Measurements from ENCODE around the gene KCNE3. TPM values are rescaled to one million over a fixed set of nuclear protein-coding genes. Genes with fewer than 3 reads are reported as not detected.

Gene KCNE3
- total RNA-seq, 1 experiment from 2014 or later, result not detected

DNA sequence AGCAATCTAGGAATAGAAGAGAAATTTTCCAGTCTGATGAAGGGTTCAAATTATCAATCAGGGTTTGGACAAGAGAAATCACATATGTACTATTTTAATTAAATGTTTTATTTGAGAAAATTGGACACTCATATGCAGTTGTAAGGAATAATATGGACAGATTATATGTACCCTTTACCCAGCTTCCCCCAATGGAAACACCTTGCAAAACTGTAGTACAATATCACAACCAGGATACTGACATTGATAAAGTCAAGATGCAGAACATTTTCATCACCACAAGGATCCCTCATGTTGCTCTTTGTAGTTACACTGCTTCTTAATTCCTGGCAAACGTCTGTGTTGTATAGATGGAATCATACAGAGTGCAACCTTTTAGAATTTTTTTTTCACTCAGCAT is 27.6 kb upstream of the KCNE3 start (continued):
- TF ChIP-seq, protein P1, sequence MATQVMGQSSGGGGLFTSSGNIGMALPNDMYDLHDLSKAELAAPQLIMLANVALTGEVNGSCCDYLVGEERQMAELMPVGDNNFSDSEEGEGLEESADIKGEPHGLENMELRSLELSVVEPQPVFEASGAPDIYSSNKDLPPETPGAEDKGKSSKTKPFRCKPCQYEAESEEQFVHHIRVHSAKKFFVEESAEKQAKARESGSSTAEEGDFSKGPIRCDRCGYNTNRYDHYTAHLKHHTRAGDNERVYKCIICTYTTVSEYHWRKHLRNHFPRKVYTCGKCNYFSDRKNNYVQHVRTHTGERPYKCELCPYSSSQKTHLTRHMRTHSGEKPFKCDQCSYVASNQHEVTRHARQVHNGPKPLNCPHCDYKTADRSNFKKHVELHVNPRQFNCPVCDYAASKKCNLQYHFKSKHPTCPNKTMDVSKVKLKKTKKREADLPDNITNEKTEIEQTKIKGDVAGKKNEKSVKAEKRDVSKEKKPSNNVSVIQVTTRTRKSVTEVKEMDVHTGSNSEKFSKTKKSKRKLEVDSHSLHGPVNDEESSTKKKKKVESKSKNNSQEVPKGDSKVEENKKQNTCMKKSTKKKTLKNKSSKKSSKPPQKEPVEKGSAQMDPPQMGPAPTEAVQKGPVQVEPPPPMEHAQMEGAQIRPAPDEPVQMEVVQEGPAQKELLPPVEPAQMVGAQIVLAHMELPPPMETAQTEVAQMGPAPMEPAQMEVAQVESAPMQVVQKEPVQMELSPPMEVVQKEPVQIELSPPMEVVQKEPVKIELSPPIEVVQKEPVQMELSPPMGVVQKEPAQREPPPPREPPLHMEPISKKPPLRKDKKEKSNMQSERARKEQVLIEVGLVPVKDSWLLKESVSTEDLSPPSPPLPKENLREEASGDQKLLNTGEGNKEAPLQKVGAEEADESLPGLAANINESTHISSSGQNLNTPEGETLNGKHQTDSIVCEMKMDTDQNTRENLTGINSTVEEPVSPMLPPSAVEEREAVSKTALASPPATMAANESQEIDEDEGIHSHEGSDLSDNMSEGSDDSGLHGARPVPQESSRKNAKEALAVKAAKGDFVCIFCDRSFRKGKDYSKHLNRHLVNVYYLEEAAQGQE (IDR thresholded peaks at IDR 0.05; ENCODE audit: low read depth), result no peak

GRCh38 chr11:74493791-74494630 is 26.7 kb upstream of the KCNE3 start:
- Histone ChIP-seq H3K27ac (ENCODE audit: low read depth, low read length) (peak overlapping the region; percentile 99), H4K20me1 (ENCODE audit: insufficient read depth) (no peaks in the 10 kb centered on the region), H3K27me3 (ENCODE audit: insufficient read depth, low read length) (no peaks in the 10 kb centered on the region), H3K4me1 (ENCODE audit: control insufficient read depth in 1 of 2, insufficient read depth in 2 of 2, low read length in 2 of 2) (peaks cover 11 to 19% of the 10 kb centered on the region in 2 experiments), H3K79me2 (ENCODE audit: insufficient read depth, low read length) (no peaks in the 10 kb centered on the region), H3K4me2 (ENCODE audit: low read length) (peak overlapping the region; percentile 88), H3K4me3 (replicated peaks in 1 of 2; ENCODE audit: low read depth in 1 of 2, low read length in 2 of 2) (peak overlapping the region; percentile 44 to 74), H3K9me2 (ENCODE audit: insufficient read depth) (no peaks in the 10 kb centered on the region), H3K9me3 (ENCODE audit: control insufficient read depth in 1 of 2, insufficient read depth in 1 of 2, low read depth in 1 of 2, low read length in 2 of 2) (no peaks in the 10 kb centered on the region), H3K36me3 (ENCODE audit: control insufficient read depth in 1 of 2, insufficient read depth in 2 of 2, low read length in 2 of 2) (no peaks in the 10 kb centered on the region), H3K9ac (ENCODE audit: low read length) (peak overlapping the region; percentile 88), H2AFZ (ENCODE audit: low read depth, low read length, poor library complexity, severe bottlenecking) (peak overlapping the region; percentile 50)
- BruUV-seq (replicated peaks), result TSS peak; percentile 63
- POLR2A ChIA-PET, result interaction anchor here (1.0 to 1.6 kb wide), 8 partner anchors 8 to 86 kb away, joined by 3 to 6 read pairs (median 3); no protein-coding TSS in a partner anchor
- DNase-seq (ENCODE audit: low read depth, low spot score) (peak; percentile 22), ATAC-seq (no peak)
- intact Hi-C loops (cut with micrococcal nuclease), result no loop called here
- RAD21 ChIA-PET (ENCODE audit: low non-redundant PET in 1 of 2, low total read pairs in 2 of 2, uncharacterized antibody in 2 of 2, unreplicated experiment in 2 of 2), result interaction anchor here in 1 of 2 experiments (0.7 kb wide), 1 partner anchor 40 kb away, joined by 3 read pairs; no protein-coding TSS in a partner anchor
- CTCF ChIA-PET, result interaction anchor here (1.3 to 1.8 kb wide), 3 partner anchors 41 to 76 kb away, joined by 4 to 9 read pairs (median 6); no protein-coding TSS in a partner anchor
- TF ChIP-seq ZNF274 (IDR thresholded peaks at IDR 0.05; ENCODE audit: low read depth, low read length) (no peak), MAX (IDR thresholded peaks at IDR 0.05) (no peak; the same call in 1 of the 2 replicates), EZH2phosphoT487 (IDR thresholded peaks at IDR 0.05; ENCODE audit: borderline replicate concordance) (no peak), CBX3 (IDR thresholded peaks at IDR 0.05; ENCODE audit: low read depth) (no peak), EZH2 (IDR thresholded peaks at IDR 0.05) (no peak), TCF7L2 (IDR thresholded peaks at IDR 0.05; ENCODE audit: borderline replicate concordance, extremely low read depth, insufficient read depth, insufficient read length) (no peak), JUND (IDR thresholded peaks at IDR 0.05) (no peak), CEBPB (IDR thresholded peaks at IDR 0.05; ENCODE audit: low read depth) (no peak), FOSL1 (IDR thresholded peaks at IDR 0.05; ENCODE audit: low read depth) (no peak), POLR2A (IDR thresholded peaks at IDR 0.05; ENCODE audit: borderline replicate concordance, extremely low read depth, insufficient read depth, insufficient read length) (no peak), ZFX (IDR thresholded peaks at IDR 0.05) (no peak), POLR2AphosphoS5 (IDR thresholded peaks at IDR 0.05; ENCODE audit: low read depth, low read length) (no peak), ATF3 (IDR thresholded peaks at IDR 0.05) (no peak)
- TF ChIP-seq, protein P2, sequence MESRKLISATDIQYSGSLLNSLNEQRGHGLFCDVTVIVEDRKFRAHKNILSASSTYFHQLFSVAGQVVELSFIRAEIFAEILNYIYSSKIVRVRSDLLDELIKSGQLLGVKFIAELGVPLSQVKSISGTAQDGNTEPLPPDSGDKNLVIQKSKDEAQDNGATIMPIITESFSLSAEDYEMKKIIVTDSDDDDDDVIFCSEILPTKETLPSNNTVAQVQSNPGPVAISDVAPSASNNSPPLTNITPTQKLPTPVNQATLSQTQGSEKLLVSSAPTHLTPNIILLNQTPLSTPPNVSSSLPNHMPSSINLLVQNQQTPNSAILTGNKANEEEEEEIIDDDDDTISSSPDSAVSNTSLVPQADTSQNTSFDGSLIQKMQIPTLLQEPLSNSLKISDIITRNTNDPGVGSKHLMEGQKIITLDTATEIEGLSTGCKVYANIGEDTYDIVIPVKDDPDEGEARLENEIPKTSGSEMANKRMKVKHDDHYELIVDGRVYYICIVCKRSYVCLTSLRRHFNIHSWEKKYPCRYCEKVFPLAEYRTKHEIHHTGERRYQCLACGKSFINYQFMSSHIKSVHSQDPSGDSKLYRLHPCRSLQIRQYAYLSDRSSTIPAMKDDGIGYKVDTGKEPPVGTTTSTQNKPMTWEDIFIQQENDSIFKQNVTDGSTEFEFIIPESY (IDR thresholded peaks at IDR 0.05; ENCODE audit: extremely low read depth, insufficient replicate concordance, low read length), result no peak
- TF ChIP-seq, protein P3, sequence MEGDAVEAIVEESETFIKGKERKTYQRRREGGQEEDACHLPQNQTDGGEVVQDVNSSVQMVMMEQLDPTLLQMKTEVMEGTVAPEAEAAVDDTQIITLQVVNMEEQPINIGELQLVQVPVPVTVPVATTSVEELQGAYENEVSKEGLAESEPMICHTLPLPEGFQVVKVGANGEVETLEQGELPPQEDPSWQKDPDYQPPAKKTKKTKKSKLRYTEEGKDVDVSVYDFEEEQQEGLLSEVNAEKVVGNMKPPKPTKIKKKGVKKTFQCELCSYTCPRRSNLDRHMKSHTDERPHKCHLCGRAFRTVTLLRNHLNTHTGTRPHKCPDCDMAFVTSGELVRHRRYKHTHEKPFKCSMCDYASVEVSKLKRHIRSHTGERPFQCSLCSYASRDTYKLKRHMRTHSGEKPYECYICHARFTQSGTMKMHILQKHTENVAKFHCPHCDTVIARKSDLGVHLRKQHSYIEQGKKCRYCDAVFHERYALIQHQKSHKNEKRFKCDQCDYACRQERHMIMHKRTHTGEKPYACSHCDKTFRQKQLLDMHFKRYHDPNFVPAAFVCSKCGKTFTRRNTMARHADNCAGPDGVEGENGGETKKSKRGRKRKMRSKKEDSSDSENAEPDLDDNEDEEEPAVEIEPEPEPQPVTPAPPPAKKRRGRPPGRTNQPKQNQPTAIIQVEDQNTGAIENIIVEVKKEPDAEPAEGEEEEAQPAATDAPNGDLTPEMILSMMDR (IDR thresholded peaks at IDR 0.05 in 2 of 3, conservative IDR thresholded peaks at IDR 0.05 in 1 of 3; ENCODE audit: borderline replicate concordance in 1 of 3, insufficient read depth in 1 of 3, low read depth in 2 of 3, low read length in 2 of 3), result no peak

Data from HCT116 (cell line).